Karpas-422 (cell line): ENCODE measurements around the gene NIT1. TPM values are rescaled to one million over a fixed set of nuclear protein-coding genes. Genes with fewer than 3 reads are reported as not detected.

Experiments
- DNase-seq: peaks from one replicate; pipeline ENCODE4 v3.0.0-alpha.2; 2015
- H2AFZ ChIP-seq: fragments of 200-600 bp; sonication (generic); 2 replicates; pipeline ENCODE4 v1.6.1; 2014; ENCODE audit warnings: antibody characterized with exemption, low read length, mixed read lengths
- H3K27ac ChIP-seq: fragments of 200-600 bp; sonication (generic); 2 replicates; pipeline ENCODE4 v1.5.1; 2014; ENCODE audit warnings: mild to moderate bottlenecking, low read length, moderate library complexity
- H3K27me3 ChIP-seq: fragments of 200-600 bp; sonication (generic); 2 replicates; pipeline ENCODE4 v1.6.1; 2014; ENCODE audit warnings: low read length, mixed read lengths
- H3K36me3 ChIP-seq: fragments of 200-600 bp; sonication (generic); 2 replicates; pipeline ENCODE4 v1.6.1; 2014; ENCODE audit warnings: low read length, mixed read lengths; ENCODE audit not compliant: insufficient read depth
- H3K4me1 ChIP-seq: fragments of 200-600 bp; sonication (generic); 2 replicates; pipeline ENCODE4 v1.6.1; 2014; ENCODE audit warnings: mild to moderate bottlenecking, low read length, mixed read lengths
- H3K4me2 ChIP-seq: fragments of 200-600 bp; sonication (generic); 2 replicates; pipeline ENCODE4 v1.6.1; 2014; ENCODE audit warnings: low read length, low read depth, mild to moderate bottlenecking; ENCODE audit not compliant: poor library complexity, severe bottlenecking
- H3K4me3 ChIP-seq: fragments of 200-600 bp; sonication (generic); 2 replicates; pipeline ENCODE4 v1.5.1; 2014; ENCODE audit warnings: mild to moderate bottlenecking, antibody characterized with exemption, low read length, mixed read lengths
- H3K79me2 ChIP-seq: fragments of 200-600 bp; sonication (generic); 2 replicates; pipeline ENCODE4 v1.6.1; 2014; ENCODE audit warnings: mild to moderate bottlenecking, low read length, mixed read lengths
- H3K9ac ChIP-seq: fragments of 200-600 bp; sonication (generic); 2 replicates; pipeline ENCODE4 v1.6.0; 2014; ENCODE audit warnings: low read length
- H3K9me2 ChIP-seq: fragments of 200-600 bp; sonication (generic), shearing (Covaris generic); replicated peaks from 2 replicates; pipeline ENCODE4 v1.6.0; 2014; ENCODE audit warnings: mild to moderate bottlenecking, low read length, moderate library complexity; ENCODE audit not compliant: insufficient read depth
- H3K9me3 ChIP-seq: fragments of 300-700, 200-600 bp; sonication (generic); 2 replicates; pipeline ENCODE4 v1.6.1; 2014; ENCODE audit warnings: low read length, mixed read lengths
- H4K20me1 ChIP-seq: fragments of 200-600 bp; sonication (generic); 2 replicates; pipeline ENCODE4 v1.6.1; 2014; ENCODE audit warnings: mild to moderate bottlenecking, antibody characterized with exemption, low read length, low read depth; ENCODE audit not compliant: insufficient read depth
- total RNA-seq: library from RNA; depleted of rRNA; stranded (reverse); fragments of >200 nt; shearing (Covaris generic); gene quantifications from 2 replicates; pipeline ENCODE4 v1.2.3, GENCODE V29; 2014; ENCODE audit warnings: low replicate concordance

The NIT1 gene
- total RNA-seq, 1 experiment from 2014 or later, result 41.5 TPM

GRCh38 chr1:161082483-161082882, 35.4 kb upstream of the NIT1 start:
- H3K4me3 ChIP-seq, result no peak overlapping the region
- no peak overlapping the region for H2AFZ ChIP-seq
- H3K27ac ChIP-seq, result no peak overlapping the region
- H3K36me3 ChIP-seq, result no peaks in the 10 kb centered on the region
- no peaks in the 10 kb centered on the region for H3K9me2 ChIP-seq
- no peaks in the 10 kb centered on the region for H3K27me3 ChIP-seq
- no peaks in the 10 kb centered on the region for H3K79me2 ChIP-seq
- DNase-seq, result no peak
- H3K4me2 ChIP-seq, result no peak overlapping the region
- no peaks in the 10 kb centered on the region for H4K20me1 ChIP-seq
- H3K9ac ChIP-seq, result no peak overlapping the region
- no peaks in the 10 kb centered on the region for H3K9me3 ChIP-seq
- H3K4me1 ChIP-seq, result no peaks in the 10 kb centered on the region

- no peaks in the 10 kb centered on the region for H3K36me3 ChIP-seq
- no peak overlapping the region for H2AFZ ChIP-seq
- no peaks in the 10 kb centered on the region for H3K4me1 ChIP-seq
- no peak overlapping the region for H3K4me2 ChIP-seq
- H3K4me3 ChIP-seq, result no peak overlapping the region
- H3K9me3 ChIP-seq, result no peaks in the 10 kb centered on the region
- H3K9ac ChIP-seq, result no peak overlapping the region
- H4K20me1 ChIP-seq, result no peaks in the 10 kb centered on the region
- H3K79me2 ChIP-seq, result no peaks in the 10 kb centered on the region
- H3K27me3 ChIP-seq, result no peaks in the 10 kb centered on the region
- no peaks in the 10 kb centered on the region for H3K9me2 ChIP-seq
- no peak for DNase-seq
- no peak overlapping the region for H3K27ac ChIP-seq
These were observed 34.7 kb upstream of the NIT1 start for GRCh38 chr1:161082996-161083747.

- H3K4me3 ChIP-seq, result no peak overlapping the region
- H3K4me1 ChIP-seq, result no peaks in the 10 kb centered on the region
- no peaks in the 10 kb centered on the region for H3K9me3 ChIP-seq
- no peak overlapping the region for H3K27ac ChIP-seq
- H3K27me3 ChIP-seq, result no peaks in the 10 kb centered on the region
- H4K20me1 ChIP-seq, result no peaks in the 10 kb centered on the region
- no peak for DNase-seq
- H3K9me2 ChIP-seq, result no peaks in the 10 kb centered on the region
- H2AFZ ChIP-seq, result no peak overlapping the region
- no peaks in the 10 kb centered on the region for H3K36me3 ChIP-seq
- no peak overlapping the region for H3K4me2 ChIP-seq
- H3K79me2 ChIP-seq, result no peaks in the 10 kb centered on the region
- no peak overlapping the region for H3K9ac ChIP-seq
These were observed 33.9 kb upstream of the NIT1 start for GRCh38 chr1:161083748-161084596.

GRCh38 chr1:161084597-161084988, 33.3 kb upstream of the NIT1 start:
- H3K9me2 ChIP-seq, result no peaks in the 10 kb centered on the region
- no peaks in the 10 kb centered on the region for H3K36me3 ChIP-seq
- no peak overlapping the region for H3K27ac ChIP-seq
- H2AFZ ChIP-seq, result no peak overlapping the region
- no peaks in the 10 kb centered on the region for H3K27me3 ChIP-seq
- no peak overlapping the region for H3K4me2 ChIP-seq
- no peak overlapping the region for H3K4me3 ChIP-seq
- H3K4me1 ChIP-seq, result no peaks in the 10 kb centered on the region
- no peak for DNase-seq
- H3K9ac ChIP-seq, result no peak overlapping the region
- no peaks in the 10 kb centered on the region for H4K20me1 ChIP-seq
- H3K79me2 ChIP-seq, result no peaks in the 10 kb centered on the region
- no peaks in the 10 kb centered on the region for H3K9me3 ChIP-seq

GRCh38 chr1:161085165-161085564, 32.7 kb upstream of the NIT1 start:
- Histone ChIP-seq H3K4me2 (no peak overlapping the region), H3K36me3 (no peaks in the 10 kb centered on the region), H3K79me2 (no peaks in the 10 kb centered on the region), H3K4me1 (no peaks in the 10 kb centered on the region), H2AFZ (no peak overlapping the region), H3K27me3 (no peaks in the 10 kb centered on the region), H3K9ac (no peak overlapping the region), H3K9me3 (no peaks in the 10 kb centered on the region), H3K9me2 (no peaks in the 10 kb centered on the region), H4K20me1 (no peaks in the 10 kb centered on the region), H3K4me3 (no peak overlapping the region), H3K27ac (no peak overlapping the region)
- no peak for DNase-seq

- no peaks in the 10 kb centered on the region for H3K9me3 ChIP-seq
- H3K27ac ChIP-seq, result no peak overlapping the region
- H3K9ac ChIP-seq, result no peak overlapping the region
- no peaks in the 10 kb centered on the region for H3K4me1 ChIP-seq
- no peaks in the 10 kb centered on the region for H3K79me2 ChIP-seq
- H3K4me3 ChIP-seq, result no peak overlapping the region
- no peak for DNase-seq
- H3K9me2 ChIP-seq, result no peaks in the 10 kb centered on the region
- H3K27me3 ChIP-seq, result no peaks in the 10 kb centered on the region
- H2AFZ ChIP-seq, result no peak overlapping the region
- H3K4me2 ChIP-seq, result no peak overlapping the region
- H3K36me3 ChIP-seq, result no peaks in the 10 kb centered on the region
- no peaks in the 10 kb centered on the region for H4K20me1 ChIP-seq
These were observed 31.4 kb upstream of the NIT1 start for GRCh38 chr1:161086457-161086856.

GRCh38 chr1:161088587-161089110, 29.3 kb upstream of the NIT1 start:
- Histone ChIP-seq H3K27me3 (no peaks in the 10 kb centered on the region), H4K20me1 (no peaks in the 10 kb centered on the region), H3K9me2 (no peaks in the 10 kb centered on the region), H3K9me3 (no peaks in the 10 kb centered on the region), H3K4me1 (no peaks in the 10 kb centered on the region), H3K9ac (no peak overlapping the region), H3K27ac (no peak overlapping the region), H3K4me2 (no peak overlapping the region), H2AFZ (no peak overlapping the region), H3K36me3 (no peaks in the 10 kb centered on the region), H3K79me2 (no peaks in the 10 kb centered on the region), H3K4me3 (no peak overlapping the region)
- DNase-seq, result no peak

GRCh38 chr1:161089251-161089924, 28.5 kb upstream of the NIT1 start, which contains the start of gene NECTIN4:
Gene NECTIN4 (minus strand): TSS chr1:161089558. CDS start chr1:161089296, 262 bp downstream.
- Histone ChIP-seq H3K27me3 (no peaks in the 10 kb centered on the region), H2AFZ (no peak within 1 kb of the TSS), H3K9me2 (no peaks in the 10 kb centered on the region), H3K4me3 (no peak within 1 kb of the TSS), H3K27ac (no peak within 1 kb of the TSS), H3K36me3 (no peaks in the 10 kb centered on the region), H4K20me1 (no peaks in the 10 kb centered on the region), H3K4me1 (no peaks in the 10 kb centered on the region), H3K9me3 (no peaks in the 10 kb centered on the region), H3K4me2 (no peak within 1 kb of the TSS), H3K79me2 (no peaks in the 10 kb centered on the region), H3K9ac (no peak within 1 kb of the TSS)
- no peak for DNase-seq
